Kidney (tissue), 14 donors: ENCODE results near the gene KCNMB3. TPM values are rescaled to one million over a fixed set of nuclear protein-coding genes. Genes with fewer than 3 reads are reported as not detected.

Experiments used
- DNase-seq, 5 donors: peaks; one replicate each; pipeline ENCODE4 v3.0.0-alpha.2; 2013 to 2020
- FAIRE-seq: peaks from 2 replicates; lab custom pipeline; 2012; peaks lifted over from hg19 to GRCh38; lab: Jason Lieb, UNC
- H3K27ac ChIP-seq, 2 donors: one replicate each; pipeline ENCODE4 v1.7.0; 2013; ENCODE audit warnings: low read depth in 2 of 2, low read length in 2 of 2, inconsistent platforms in 1 of 2
- H3K27me3 ChIP-seq: one replicate; pipeline ENCODE4 v1.7.1; 2013; ENCODE audit warnings: low read length, inconsistent platforms; ENCODE audit not compliant: control insufficient read depth, insufficient read depth
- H3K36me3 ChIP-seq, 3 donors: one replicate each; pipeline versions ENCODE4 v1.7.0 to v1.7.1; 2013; ENCODE audit warnings: low read length in 3 of 3, control low read depth in 1 of 3, inconsistent platforms in 1 of 3; ENCODE audit not compliant: insufficient read depth in 3 of 3, control insufficient read depth in 2 of 3
- H3K4me1 ChIP-seq, 3 donors: one replicate each; pipeline versions ENCODE4 v1.7.0 to v1.7.1; 2013; ENCODE audit warnings: low read length in 3 of 3, inconsistent platforms in 1 of 3, low read depth in 1 of 3; ENCODE audit not compliant: control insufficient read depth in 2 of 3, insufficient read depth in 2 of 3
- H3K4me3 ChIP-seq, 3 donors: one replicate each; pipeline versions ENCODE4 v1.7.0 to v1.8.1; 2013; ENCODE audit warnings: low read length in 3 of 3, control low read depth in 1 of 3, inconsistent platforms in 1 of 3
- H3K9ac ChIP-seq, 3 donors: one replicate each; pipeline versions ENCODE4 v1.7.0 to v1.7.1; 2013; ENCODE audit warnings: low read length in 3 of 3, control low read depth in 1 of 3, inconsistent platforms in 1 of 3
- H3K9me3 ChIP-seq, 3 donors: one replicate each; pipeline versions ENCODE4 v1.7.0 to v1.7.1; 2013; ENCODE audit warnings: low read length in 3 of 3, control low read depth in 1 of 3, inconsistent platforms in 1 of 3; ENCODE audit not compliant: control insufficient read depth in 2 of 3, insufficient read depth in 1 of 3
- CTCF ChIP-seq: IDR thresholded peaks from 3 replicates; pipeline ENCODE4 v1.5.1; 2012; ENCODE audit warnings: mild to moderate bottlenecking, moderate library complexity, borderline replicate concordance; ENCODE audit not compliant: insufficient read depth; ENCODE audit errors: extremely low read depth
- intact Hi-C: fragments of 100-400 bp; cut with DNase I; formaldehyde crosslinking; loops from one replicate; pipeline ENCODE4 v1.11.1; 2022
- polyA plus RNA-seq: library from polyadenylated mRNA; stranded (reverse); fragments of 350-450 nt; fragmentation: Illumina TruSeq; extraction: RNeasy Lipid Tissue Mini Kit (QIAGEN cat#74804); gene quantifications from one replicate; pipeline ENCODE4 v1.2.3, GENCODE V29; 2014; ENCODE audit warnings: low read depth, low replicate concordance; ENCODE audit not compliant: insufficient read depth
- total RNA-seq: library from RNA; stranded (reverse); fragmentation: NEBNext Ultra II Directional; extraction: Animal tissue kit (Norgen Biotek cat#: 25700); gene quantifications from one replicate; pipeline ENCODE4 v1.2.1, GENCODE V29; 2021
- donor health status: control.
- donor health status: control.
- donor health status: control.
- donor health status: control.
- donor health status: control.
- donor health status: DM: yes; HTN: yes; CAD: no.
- donor health status: Normal renal cell carcinoma (clear cell type).

Gene KCNMB3
- total and polyA plus RNA-seq, 2 donors from 2014 or later, result 1.7 to 3.7 TPM

DNA sequence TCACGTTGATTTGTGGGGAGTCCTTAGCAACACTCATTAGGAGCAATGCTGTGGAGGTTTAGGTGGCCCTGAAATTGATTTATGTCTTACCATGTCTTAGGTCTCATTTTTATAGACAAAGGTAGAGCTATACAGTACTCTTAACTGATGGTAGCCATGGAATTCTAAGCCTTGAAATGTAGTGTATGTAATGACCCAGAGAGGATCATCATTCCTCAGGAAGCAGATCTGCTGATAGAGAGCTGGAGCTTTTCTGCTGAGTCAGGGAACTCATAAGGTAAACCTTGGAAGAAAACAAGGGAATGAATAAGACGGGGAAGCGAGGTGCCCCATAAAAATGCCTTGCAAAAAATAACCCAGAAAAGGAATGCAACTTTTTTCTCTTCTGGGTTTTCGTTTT, 37.9 kb upstream of the KCNMB3 start:
- intact Hi-C loops, result no loop called here
- DNase-seq (no peak), FAIRE-seq (no peak)
- H3K27ac ChIP-seq, result no peak overlapping the region
- H3K9me3 ChIP-seq, result no peaks in the 10 kb centered on the region
- no peak for TF ChIP-seq CTCF
- H3K36me3 ChIP-seq, result no peaks in the 10 kb centered on the region
- no peaks in the 10 kb centered on the region for H3K27me3 ChIP-seq
- no peak overlapping the region for H3K4me3 ChIP-seq
- H3K4me1 ChIP-seq, result no peaks in the 10 kb centered on the region
- no peak overlapping the region for H3K9ac ChIP-seq

DNA sequence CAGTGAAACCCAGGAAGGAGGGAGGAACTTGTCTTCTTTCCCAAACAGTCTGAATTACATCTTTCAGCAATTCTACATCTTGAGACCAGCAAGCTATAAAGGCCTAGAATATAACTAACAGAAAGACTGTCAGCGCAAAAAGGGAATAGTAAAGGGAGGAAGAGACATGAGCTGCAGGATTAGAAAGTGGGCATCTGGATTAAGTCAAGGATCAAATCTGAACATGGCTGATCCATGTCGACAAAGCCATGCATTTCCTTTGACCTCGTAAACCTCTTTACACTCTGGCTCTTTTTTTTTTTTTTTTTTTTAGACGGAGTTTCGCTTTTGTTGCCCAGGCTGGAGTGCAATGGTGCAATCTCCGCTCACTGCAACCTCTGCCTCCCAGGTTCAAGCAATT, 35.4 kb upstream of the KCNMB3 start:
- Histone ChIP-seq H3K4me3 (no peak overlapping the region), H3K4me1 (no peaks in the 10 kb centered on the region), H3K9me3 (no peaks in the 10 kb centered on the region), H3K9ac (no peak overlapping the region), H3K27me3 (no peaks in the 10 kb centered on the region), H3K36me3 (no peaks in the 10 kb centered on the region), H3K27ac (no peak overlapping the region)
- intact Hi-C loops, result no loop called here
- no peak for DNase-seq
- no peak for FAIRE-seq
- no peak for TF ChIP-seq CTCF

- Histone ChIP-seq H3K27ac (no peak overlapping the region), H3K4me3 (no peak overlapping the region), H3K27me3 (no peaks in the 10 kb centered on the region), H3K4me1 (no peaks in the 10 kb centered on the region), H3K36me3 (no peaks in the 10 kb centered on the region), H3K9ac (no peak overlapping the region), H3K9me3 (no peaks in the 10 kb centered on the region)
- intact Hi-C loops, result no loop called here
- TF ChIP-seq CTCF, result no peak
- FAIRE-seq, result no peak
- DNase-seq, result no peak
Observed at GRCh38 chr3:179281825-179282224, 30.9 kb upstream of the KCNMB3 start.

GRCh38 chr3:179279837-179280236, 28.9 kb upstream of the KCNMB3 start:
- no peak for FAIRE-seq
- Histone ChIP-seq H3K9me3 (no peaks in the 10 kb centered on the region), H3K9ac (no peak overlapping the region), H3K27ac (no peak overlapping the region), H3K4me1 (no peaks in the 10 kb centered on the region), H3K4me3 (no peak overlapping the region), H3K27me3 (no peaks in the 10 kb centered on the region), H3K36me3 (no peaks in the 10 kb centered on the region)
- no peak for TF ChIP-seq CTCF
- DNase-seq, result no peak
- intact Hi-C loops, result no loop called here
